IMR-90 (cell line): Measurements from ENCODE around the gene TBCD. TPM values are rescaled to one million over a fixed set of nuclear protein-coding genes. Genes with fewer than 3 reads are reported as not detected.

Experiments
- ATAC-seq: fragments of 200-7000 bp; cut with Tn5 transposase; 2 replicates; pipeline ENCODE4 v1.9.1; 2020; ENCODE audit warnings: low read depth, mild to moderate bottlenecking, moderate library complexity
- BruUV-seq: library from RNA; stranded (reverse); fragments of 400-500 nt; replicated peaks from 2 replicates; lab custom pipeline; 2021; lab: Mats Ljungman, UMichigan
- CTCF ChIA-PET: fragments of 300-600 bp; formaldehyde crosslinking; extraction: SDS; loops from one replicate; lab custom pipeline; 2021; ENCODE audit warnings: antibody characterized with exemption; lab: Yijun Ruan, JAX
- POLR2A ChIA-PET: fragments of 300-600 bp; sonication (Branson Sonifier 250); formaldehyde crosslinking; loops from one replicate; lab custom pipeline; 2022; ENCODE audit warnings: antibody characterized with exemption; ENCODE audit not compliant: unreplicated experiment; lab: Charles Lee
- DNase-seq: peaks from one replicate; pipeline ENCODE4 v3.0.0; 2013
- H2AFZ ChIP-seq: replicated peaks from 2 replicates; pipeline ENCODE3; 2013; ENCODE audit warnings: low read length, mild to moderate bottlenecking; ENCODE audit not compliant: poor library complexity
- H2AK5ac ChIP-seq: 2 replicates; pipeline ENCODE4 v1.6.1; 2013; ENCODE audit warnings: low read depth, low read length, inconsistent platforms
- H2AK9ac ChIP-seq: replicated peaks from 2 replicates; pipeline ENCODE3; 2013; ENCODE audit warnings: mild to moderate bottlenecking, low read depth, low read length, moderate library complexity; ENCODE audit not compliant: poor library complexity
- H2BK120ac ChIP-seq: 2 replicates; pipeline ENCODE4 v1.6.1; 2013; ENCODE audit warnings: low read depth, low read length, inconsistent platforms
- H2BK15ac ChIP-seq: 3 replicates; pipeline ENCODE4 v1.6.1; 2013; ENCODE audit warnings: low read depth, low read length, inconsistent platforms
- H2BK20ac ChIP-seq: 2 replicates; pipeline ENCODE4 v1.6.1; 2013; ENCODE audit warnings: low read depth, mild to moderate bottlenecking, inconsistent platforms, low read length, moderate library complexity
- H2BK5ac ChIP-seq: 2 replicates; pipeline ENCODE4 v1.6.1; 2013; ENCODE audit warnings: mild to moderate bottlenecking, low read depth, low read length, inconsistent platforms; ENCODE audit not compliant: poor library complexity, severe bottlenecking
- H3K14ac ChIP-seq: replicated peaks from 2 replicates; pipeline ENCODE4 v1.6.1; 2013; ENCODE audit warnings: low read depth, low read length, inconsistent platforms
- H3K18ac ChIP-seq: 2 replicates; pipeline ENCODE4 v1.6.1; 2013; ENCODE audit warnings: low read depth, low read length, control low read depth
- H3K23ac ChIP-seq: 2 replicates; pipeline ENCODE4 v1.6.1; 2013; ENCODE audit warnings: low read depth, low read length, inconsistent platforms
- H3K27ac ChIP-seq: 2 replicates; pipeline ENCODE4 v1.5.1; 2013; ENCODE audit warnings: mild to moderate bottlenecking, control low read depth, low read length; ENCODE audit not compliant: insufficient read depth
- H3K27me3 ChIP-seq: 2 replicates; pipeline ENCODE4 v1.6.1; 2013; ENCODE audit warnings: low read length; ENCODE audit not compliant: control insufficient read depth, insufficient read depth
- H3K36me3 ChIP-seq: 2 replicates; pipeline ENCODE4 v1.6.1; 2013; ENCODE audit warnings: low read length, mixed read lengths; ENCODE audit not compliant: control insufficient read depth, insufficient read depth
- H3K4ac ChIP-seq: 2 replicates; pipeline ENCODE4 v1.6.1; 2013; ENCODE audit warnings: low read depth, low read length, inconsistent platforms
- H3K4me1 ChIP-seq: 2 replicates; pipeline ENCODE4 v1.6.1; 2013; ENCODE audit warnings: low read length, mixed read lengths; ENCODE audit not compliant: control insufficient read depth, insufficient read depth
- H3K4me2 ChIP-seq: 2 replicates; pipeline ENCODE4 v1.6.1; 2013; ENCODE audit warnings: low read depth, mild to moderate bottlenecking, control low read depth, low read length, moderate library complexity
- H3K4me3 ChIP-seq: 2 replicates; pipeline ENCODE4 v1.5.1; 2013; ENCODE audit warnings: low read depth, mild to moderate bottlenecking, control low read depth, low read length, moderate library complexity; ENCODE audit not compliant: insufficient read depth
- H3K56ac ChIP-seq: 2 replicates; pipeline ENCODE4 v1.6.1; 2013; ENCODE audit warnings: low read length, inconsistent platforms; ENCODE audit not compliant: insufficient read depth; ENCODE audit errors: extremely low read depth
- H3K79me1 ChIP-seq, 2 experiments: 2 replicates each; pipeline ENCODE4 v1.6.1; 2013; ENCODE audit warnings: low read length in 2 of 2, inconsistent platforms in 1 of 2, low read depth in 1 of 2
- H3K9ac ChIP-seq: 2 replicates; pipeline ENCODE4 v1.6.1; 2013; ENCODE audit warnings: low read depth, low read length, control low read depth
- H3K9me1 ChIP-seq: 2 replicates; pipeline ENCODE4 v1.6.1; 2013; ENCODE audit warnings: low read length, inconsistent platforms; ENCODE audit not compliant: insufficient read depth
- H3K9me3 ChIP-seq: 2 replicates; pipeline ENCODE4 v1.6.1; 2013; ENCODE audit warnings: low read length; ENCODE audit not compliant: control insufficient read depth, insufficient read depth
- H4K20me1 ChIP-seq: 2 replicates; pipeline ENCODE4 v1.6.1; 2013; ENCODE audit warnings: low read length, inconsistent platforms; ENCODE audit not compliant: insufficient read depth
- H4K5ac ChIP-seq: 2 replicates; pipeline ENCODE4 v1.6.1; 2013; ENCODE audit warnings: mild to moderate bottlenecking, low read depth, low read length, control low read depth
- H4K8ac ChIP-seq, 2 experiments: 2 replicates each; pipeline ENCODE4 v1.6.1; 2013; ENCODE audit warnings: low read depth in 2 of 2, low read length in 2 of 2, control low read depth in 1 of 2, inconsistent platforms in 1 of 2
- H4K91ac ChIP-seq: 2 replicates; pipeline ENCODE4 v1.6.1; 2013; ENCODE audit warnings: low read depth, low read length, inconsistent platforms; ENCODE audit not compliant: insufficient read depth
- CHD1 ChIP-seq: IDR thresholded peaks from 2 replicates; pipeline ENCODE4 v1.6.1; 2012; ENCODE audit warnings: low read depth, low read length, improper control_type of control experiment
- MAZ ChIP-seq: IDR thresholded peaks from 2 replicates; pipeline ENCODE4 v1.6.1; 2012; ENCODE audit warnings: low read depth, mild to moderate bottlenecking, low read length, improper control_type of control experiment, moderate library complexity, borderline replicate concordance
- POLR2A ChIP-seq: IDR thresholded peaks from 2 replicates; pipeline ENCODE4 v1.6.1; 2012; ENCODE audit warnings: mild to moderate bottlenecking, low read depth, low read length
- RAD21 ChIP-seq: IDR thresholded peaks from 2 replicates; pipeline ENCODE4 v1.6.1; 2012; ENCODE audit warnings: low read length, improper control_type of control experiment
- WGBS, 2 experiments: methylation state at CpG; one replicate each; pipeline versions ENCODE4 v1.1.5 to v1.1.7; 2013; ENCODE audit warnings: missing lambda C conversion rate in 2 of 2; ENCODE audit not compliant: insufficient read length in 1 of 2; ENCODE audit errors: extremely low coverage in 2 of 2; 5-methylcytosine and 5-hydroxymethylcytosine counted together
- dilution Hi-C: fragments of 300-500 bp; cut with HindIII; formaldehyde crosslinking; loops from one replicate; pipeline ENCODE4 v1.14.3; 2018; ENCODE audit warnings: low sequenced_read_pairs; ENCODE audit not compliant: unreplicated experiment
- in situ Hi-C: fragments of 300-500 bp; cut with MboI; formaldehyde crosslinking; loops from 3 replicates; pipeline ENCODE4 v1.14.3; 2019; ENCODE audit warnings: low sequenced_read_pairs, inconsistent platforms, mixed read lengths
- intact Hi-C: fragments of 100-400 bp; cut with micrococcal nuclease; formaldehyde crosslinking; loops from 2 replicates; pipeline ENCODE4 v1.10.0; 2022
- polyA plus RNA-seq, 3 experiments: library from polyadenylated mRNA; depleted of rRNA; stranded (reverse); fragments of >200 nt; gene quantifications; 2 replicates each; pipeline ENCODE4 v1.2.3, GENCODE V29; 2012; ENCODE audit warnings: low replicate concordance in 1 of 3
- total RNA-seq: library from RNA; depleted of rRNA; stranded (reverse); fragments of >200 nt; gene quantifications from 2 replicates; pipeline ENCODE4 v1.2.3, GENCODE V29; 2012
- TF ChIP-seq, protein P1 (sequence below): fragments of 150-350 bp; IDR thresholded peaks from 2 replicates; pipeline ENCODE4 v1.6.1; 2016; ENCODE audit warnings: low read depth, mild to moderate bottlenecking, low read length, moderate library complexity, borderline replicate concordance

TBCD gene
- total and polyA plus RNA-seq, 2 of the 4 experiments (the other 2 are of a cell fraction) = 21.9 to 54.5 TPM

GRCh38 chr17:82871056-82871775, 119.4 kb downstream of the TBCD start:
- CTCF ChIA-PET = no interaction called here
- dilution Hi-C loops (no loop called here), intact Hi-C loops (no loop called here), in situ Hi-C loops (no loop called here)
- POLR2A ChIA-PET = no interaction called here
- no peak overlapping the region for H2AK5ac ChIP-seq
- H3K27ac ChIP-seq = no peak overlapping the region
- no peak overlapping the region for H3K9ac ChIP-seq
- no peak overlapping the region for H4K5ac ChIP-seq
- H2AK9ac ChIP-seq = no peak overlapping the region
- H3K4me1 ChIP-seq = peaks cover 11% of the 10 kb centered on the region
- H3K9me3 ChIP-seq = no peaks in the 10 kb centered on the region
- no peak overlapping the region for H3K23ac ChIP-seq
- H3K4me3 ChIP-seq = no peak overlapping the region
- DNase-seq (no peak), ATAC-seq (no peak)
- no peak overlapping the region for H2BK20ac ChIP-seq
- H2BK15ac ChIP-seq = no peak overlapping the region
- peaks cover 13% of the 10 kb centered on the region for H3K36me3 ChIP-seq
- no peak overlapping the region for H2AFZ ChIP-seq
- no TSS peak for BruUV-seq
- H3K18ac ChIP-seq = no peak overlapping the region
- no peak overlapping the region for H3K4me2 ChIP-seq
- peaks cover 3 to 40% of the 10 kb centered on the region in 2 experiments for H3K79me1 ChIP-seq
- no peak overlapping the region for H2BK5ac ChIP-seq
- H3K14ac ChIP-seq = no peak overlapping the region
- no peak overlapping the region for H4K8ac ChIP-seq
- no peak overlapping the region for H4K91ac ChIP-seq
- no peak overlapping the region for H3K4ac ChIP-seq
- TF ChIP-seq POLR2A (no peak), CHD1 (no peak), MAZ (no peak), RAD21 (no peak)
- TF ChIP-seq, protein P1, sequence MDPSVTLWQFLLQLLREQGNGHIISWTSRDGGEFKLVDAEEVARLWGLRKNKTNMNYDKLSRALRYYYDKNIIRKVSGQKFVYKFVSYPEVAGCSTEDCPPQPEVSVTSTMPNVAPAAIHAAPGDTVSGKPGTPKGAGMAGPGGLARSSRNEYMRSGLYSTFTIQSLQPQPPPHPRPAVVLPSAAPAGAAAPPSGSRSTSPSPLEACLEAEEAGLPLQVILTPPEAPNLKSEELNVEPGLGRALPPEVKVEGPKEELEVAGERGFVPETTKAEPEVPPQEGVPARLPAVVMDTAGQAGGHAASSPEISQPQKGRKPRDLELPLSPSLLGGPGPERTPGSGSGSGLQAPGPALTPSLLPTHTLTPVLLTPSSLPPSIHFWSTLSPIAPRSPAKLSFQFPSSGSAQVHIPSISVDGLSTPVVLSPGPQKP = no peak
- 0 out of 2 replicates have a peak, but pooled peaks cover 5% of the 10 kb centered on the region for H3K9me1 ChIP-seq
- no peak overlapping the region for H2BK120ac ChIP-seq
- H3K27me3 ChIP-seq = no peaks in the 10 kb centered on the region
- 96% methylated on average over 26 of the region's 31 CpGs; no CpG with 5 or more reads in 1 of the 2 experiments for WGBS, 2 experiments
- no peak overlapping the region for H3K56ac ChIP-seq
- peaks cover 3% of the 10 kb centered on the region; the same call in 1 of the 2 replicates for H4K20me1 ChIP-seq
